Muscle of leg (tissue), 11 donors: ENCODE measurements around the gene TRIM14. TPM values are rescaled to one million over a fixed set of nuclear protein-coding genes. Genes with fewer than 3 reads are reported as not detected.
"Not testable (repeated sequence)": the region's sequence is repeated elsewhere in the genome, so short reads cannot be mapped to it uniquely, and the experiment has no call there.

ENCODE experiments used
- DNase-seq: peaks from one replicate; pipeline ENCODE4 v3.0.0; 2013
- H3K27ac ChIP-seq: one replicate; pipeline ENCODE4 v1.5.1; 2013; ENCODE audit warnings: mild to moderate bottlenecking, low read length, control low read depth
- H3K27me3 ChIP-seq: one replicate; pipeline ENCODE4 v1.6.1; 2013; ENCODE audit warnings: low read length; ENCODE audit not compliant: control insufficient read depth, insufficient read depth
- H3K36me3 ChIP-seq: one replicate; pipeline ENCODE4 v1.6.1; 2013; ENCODE audit warnings: low read length; ENCODE audit not compliant: control insufficient read depth, insufficient read depth
- H3K4me1 ChIP-seq: one replicate; pipeline ENCODE4 v1.6.1; 2013; ENCODE audit warnings: low read length; ENCODE audit not compliant: control insufficient read depth, insufficient read depth
- H3K4me3 ChIP-seq: one replicate; pipeline ENCODE4 v1.5.1; 2013; ENCODE audit warnings: low read length, control low read depth
- H3K9me3 ChIP-seq: replicated peaks from 2 replicates; pipeline ENCODE4 v1.6.1; 2013; ENCODE audit warnings: low read depth, low read length; ENCODE audit not compliant: control insufficient read depth
- WGBS: methylation state at CpG from one replicate; pipeline ENCODE4 v1.1.5; 2013; ENCODE audit warnings: missing lambda C conversion rate; ENCODE audit not compliant: insufficient coverage; 5-methylcytosine and 5-hydroxymethylcytosine counted together
- polyA plus RNA-seq, 8 donors: library from polyadenylated mRNA; unstranded; fragments of 120-200 nt; gene quantifications; one replicate each; pipeline versions ENCODE4 v1.2.1 to v1.2.3, GENCODE V29; 2013; ENCODE audit warnings: inconsistent platforms in 1 of 8, low replicate concordance in 1 of 8; ENCODE audit not compliant: insufficient read length in 8 of 8, insufficient read depth in 1 of 8
- total RNA-seq: library from RNA; stranded (reverse); fragments of 120-200 nt; gene quantifications from one replicate; pipeline ENCODE4 v1.2.4, GENCODE V29; 2013

Gene TRIM14
- total and polyA plus RNA-seq, 9 donors = 0.40 to 3.4 (median 1.1) TPM

- WGBS = 63% methylated on average over 4 of the region's 4 CpGs
Measured at GRCh38 chr9:98097836-98098235, 21.2 kb downstream of the TRIM14 start.

DNA sequence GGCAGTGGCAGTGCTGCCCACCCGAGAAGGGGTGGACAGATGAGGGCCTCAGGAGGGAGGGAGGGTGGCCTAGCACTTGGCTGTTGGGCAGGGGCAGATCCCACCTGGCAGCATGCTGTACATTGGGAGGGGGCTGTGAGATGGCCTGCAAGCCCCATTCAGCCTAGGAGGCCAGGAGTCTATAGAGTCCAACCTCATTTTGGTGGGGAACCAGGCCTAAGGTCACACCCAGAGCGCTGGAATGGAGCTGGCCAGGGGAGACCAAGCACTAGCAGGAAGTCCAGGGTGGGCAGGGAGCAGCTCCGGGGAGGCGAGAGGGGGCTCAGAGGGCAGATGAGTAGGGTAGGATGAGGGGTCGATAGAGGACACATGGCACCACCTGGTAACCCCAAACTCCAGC, 22.9 kb downstream of the TRIM14 start:
- no peaks in the 10 kb centered on the region for H3K9me3 ChIP-seq
- no peak overlapping the region for H3K4me3 ChIP-seq
- DNase-seq = no peak
- WGBS = 76% methylated on average over 2 of the region's 5 CpGs
- no peaks in the 10 kb centered on the region for H3K4me1 ChIP-seq
- no peak overlapping the region for H3K27ac ChIP-seq
- no peaks in the 10 kb centered on the region for H3K36me3 ChIP-seq
- peaks cover 7% of the 10 kb centered on the region for H3K27me3 ChIP-seq

More at GRCh38 chr9:98097836-98098235, 21.2 kb downstream of the TRIM14 start:
- no peak for DNase-seq
- Histone ChIP-seq H3K4me1 (no peaks in the 10 kb centered on the region), H3K36me3 (no peaks in the 10 kb centered on the region), H3K27me3 (no peaks in the 10 kb centered on the region), H3K27ac (no peak overlapping the region), H3K9me3 (no peaks in the 10 kb centered on the region), H3K4me3 (no peak overlapping the region)

GRCh38 chr9:98095401-98095800, 23.6 kb downstream of the TRIM14 start:
- H3K36me3 ChIP-seq = no peaks in the 10 kb centered on the region
- no peak overlapping the region for H3K4me3 ChIP-seq
- H3K27ac ChIP-seq = no peak overlapping the region
- 81% methylated on average over 4 of the region's 7 CpGs for WGBS
- DNase-seq = no peak
- H3K4me1 ChIP-seq = no peaks in the 10 kb centered on the region
- peaks cover 7% of the 10 kb centered on the region for H3K27me3 ChIP-seq
- no peaks in the 10 kb centered on the region for H3K9me3 ChIP-seq

DNA sequence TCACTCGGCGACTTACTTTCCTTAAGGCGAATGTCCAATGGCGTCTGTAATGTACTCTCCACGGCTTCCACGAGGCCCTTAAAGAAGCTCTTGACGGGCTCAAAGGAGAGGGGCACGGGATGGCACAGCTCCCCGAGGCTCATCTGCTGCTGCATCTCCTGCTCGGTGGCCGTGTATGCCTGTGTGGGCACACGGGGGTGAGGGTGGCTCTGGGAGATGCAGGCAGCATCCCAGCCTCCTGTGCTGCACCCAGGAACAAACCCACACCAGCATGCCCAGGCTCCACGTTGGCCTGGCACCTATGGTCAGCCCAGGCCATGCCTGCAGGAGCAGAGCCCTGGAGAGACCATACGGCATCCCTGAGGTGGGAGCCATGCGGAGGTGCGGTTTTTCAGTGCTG, 24.2 kb downstream of the TRIM14 start:
- H3K36me3 ChIP-seq = no peaks in the 10 kb centered on the region
- no peaks in the 10 kb centered on the region for H3K4me1 ChIP-seq
- 86% methylated on average over 15 of the region's 16 CpGs for WGBS
- DNase-seq = no peak
- H3K27ac ChIP-seq = no peak overlapping the region
- H3K4me3 ChIP-seq = no peak overlapping the region
- peaks cover 7% of the 10 kb centered on the region for H3K27me3 ChIP-seq
- H3K9me3 ChIP-seq = no peaks in the 10 kb centered on the region

- no peaks in the 10 kb centered on the region for H3K9me3 ChIP-seq
- no peaks in the 10 kb centered on the region for H3K36me3 ChIP-seq
- DNase-seq = no peak
- peaks cover 10% of the 10 kb centered on the region for H3K27me3 ChIP-seq
- WGBS = 83% methylated on average over 4 of the region's 4 CpGs
- no peak overlapping the region for H3K27ac ChIP-seq
- no peak overlapping the region for H3K4me3 ChIP-seq
- H3K4me1 ChIP-seq = no peaks in the 10 kb centered on the region
Measured at GRCh38 chr9:98094316-98094715, 24.7 kb downstream of the TRIM14 start.

- Histone ChIP-seq H3K27ac (no peak overlapping the region), H3K9me3 (no peaks in the 10 kb centered on the region), H3K4me1 (peaks cover 3% of the 10 kb centered on the region), H3K27me3 (peaks cover 14% of the 10 kb centered on the region), H3K36me3 (no peaks in the 10 kb centered on the region), H3K4me3 (no peak overlapping the region)
- DNase-seq = no peak
- 52% methylated on average over 6 of the region's 11 CpGs for WGBS
Measured at GRCh38 chr9:98092613-98092931, 26.4 kb downstream of the TRIM14 start.

DNA sequence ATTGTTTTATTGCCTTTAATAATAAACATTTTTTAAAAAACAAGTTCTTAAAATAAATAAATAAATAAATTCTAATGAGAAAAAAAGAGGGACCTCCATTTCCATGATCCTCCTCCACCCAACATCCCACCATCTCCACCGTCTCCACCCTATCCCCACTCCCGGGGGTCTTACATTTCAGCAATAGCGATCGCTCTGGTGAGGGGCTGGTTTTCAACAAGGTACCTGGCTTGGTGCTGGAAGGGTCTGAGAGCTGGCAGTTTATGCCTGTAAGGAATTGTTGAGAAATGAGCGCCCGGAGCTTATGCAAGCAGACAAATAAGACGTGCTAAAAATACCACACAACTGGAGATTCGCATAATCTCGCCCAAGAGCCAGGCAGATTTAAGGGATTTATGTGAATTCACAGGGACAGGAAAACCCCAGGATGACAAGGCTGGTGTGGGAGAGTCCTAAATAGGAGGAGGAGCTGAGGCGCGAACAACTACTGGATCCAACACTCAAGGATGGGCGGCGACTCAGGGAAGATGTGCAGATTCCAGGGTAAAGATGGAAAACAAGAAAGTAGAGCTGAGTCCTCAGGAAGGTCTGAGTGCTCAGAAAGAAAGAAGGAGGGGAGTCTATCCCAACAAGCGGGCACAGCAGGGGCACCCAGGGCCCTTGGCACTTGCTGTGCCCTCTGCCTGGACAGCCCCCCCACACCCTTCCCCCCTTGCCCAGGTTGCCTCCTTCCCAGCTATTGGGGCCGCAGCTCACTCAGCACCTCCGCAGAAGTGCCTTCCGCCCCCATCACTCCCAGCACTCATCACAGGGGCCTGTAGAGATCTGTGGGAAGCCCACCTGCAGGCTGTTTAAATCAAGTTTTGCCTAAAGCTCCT, 27.0 kb downstream of the TRIM14 start:
- Histone ChIP-seq H3K4me1 (peaks cover 7% of the 10 kb centered on the region), H3K36me3 (no peaks in the 10 kb centered on the region), H3K4me3 (no peak overlapping the region), H3K27me3 (peaks cover 14% of the 10 kb centered on the region), H3K27ac (no peak overlapping the region), H3K9me3 (no peaks in the 10 kb centered on the region)
- DNase-seq = no peak
- 36% methylated on average over 6 of the region's 17 CpGs for WGBS

DNA sequence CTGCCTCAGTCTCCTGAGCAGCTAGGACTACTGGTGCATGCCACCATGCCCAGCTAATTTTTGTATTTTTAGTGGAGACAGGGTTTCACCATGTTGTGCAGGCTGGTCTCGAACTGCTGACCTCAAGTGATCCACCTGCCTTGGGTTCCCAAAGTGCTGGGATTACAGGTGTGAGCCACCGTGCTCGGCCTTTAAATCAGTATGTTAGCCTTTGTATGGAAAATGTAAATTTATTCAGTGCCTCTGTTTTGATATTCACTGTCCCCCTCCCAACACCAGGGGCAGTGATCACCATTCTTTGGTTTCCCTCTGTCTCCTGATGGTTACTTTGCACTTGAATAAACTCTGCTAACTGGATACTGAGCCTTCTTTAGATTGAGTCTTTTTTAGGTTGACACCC, 28.3 kb downstream of the TRIM14 start:
- not testable (repeated sequence) for H3K4me1 ChIP-seq, H3K36me3 ChIP-seq, DNase-seq, H3K27ac ChIP-seq, H3K4me3 ChIP-seq, H3K9me3 ChIP-seq
- peaks cover 14% of the 10 kb centered on the region for H3K27me3 ChIP-seq
- no CpG with 5 or more reads among the region's 3 CpGs for WGBS

DNA sequence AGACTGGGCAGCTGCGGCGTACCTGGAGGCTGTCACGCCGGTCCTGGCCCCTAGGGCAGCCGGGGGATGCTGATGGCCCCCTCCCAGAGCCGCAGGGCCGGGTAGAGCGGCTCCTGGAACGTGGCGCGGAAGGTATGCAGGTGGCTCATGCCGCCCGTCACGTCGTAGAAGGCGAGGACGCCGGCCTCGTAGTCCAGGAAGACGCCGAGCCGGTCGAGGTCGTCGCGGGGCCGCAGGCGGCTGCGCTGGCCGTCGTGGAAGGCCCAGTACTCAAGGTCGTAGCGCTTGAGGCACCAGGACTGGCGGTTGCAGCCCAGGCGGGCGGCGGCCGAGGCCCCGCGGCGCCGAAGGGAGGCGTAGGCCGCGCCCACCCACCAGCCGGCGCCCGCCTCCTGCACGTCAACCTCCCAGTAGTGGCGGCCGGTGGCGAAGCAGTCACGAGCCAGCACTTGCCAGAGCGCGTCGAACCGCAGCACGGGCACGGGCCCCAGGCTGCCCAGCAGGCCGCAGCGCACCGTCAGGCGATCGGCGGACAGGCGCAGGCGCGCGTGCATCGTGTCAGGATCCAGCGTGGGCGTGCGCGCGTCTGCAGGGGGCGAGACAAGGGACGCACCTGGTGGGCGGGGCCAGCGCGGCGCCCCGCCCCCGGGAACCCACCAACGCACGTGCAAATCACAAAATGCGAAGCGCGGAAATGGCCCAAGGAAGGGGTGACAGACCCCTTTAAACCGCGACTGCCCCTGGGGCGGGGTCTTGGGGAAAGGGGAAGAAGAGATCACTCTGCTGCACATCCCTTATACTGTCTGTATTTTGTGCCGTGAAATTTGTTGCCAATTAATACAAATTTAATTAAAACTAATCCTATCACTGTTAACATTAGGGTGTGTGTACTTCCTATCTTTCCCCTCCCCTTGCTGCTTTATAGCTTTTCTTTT, 31.3 kb downstream of the TRIM14 start:
- H3K27ac ChIP-seq = no peak overlapping the region
- H3K4me3 ChIP-seq = peak overlapping the region; percentile 15
- DNase-seq = peak; percentile 62
- H3K27me3 ChIP-seq = peaks cover 14% of the 10 kb centered on the region
- H3K36me3 ChIP-seq = peaks cover 10% of the 10 kb centered on the region
- H3K9me3 ChIP-seq = no peaks in the 10 kb centered on the region
- 5% methylated on average over 85 of the region's 92 CpGs for WGBS
- H3K4me1 ChIP-seq = peaks cover 7% of the 10 kb centered on the region

DNA sequence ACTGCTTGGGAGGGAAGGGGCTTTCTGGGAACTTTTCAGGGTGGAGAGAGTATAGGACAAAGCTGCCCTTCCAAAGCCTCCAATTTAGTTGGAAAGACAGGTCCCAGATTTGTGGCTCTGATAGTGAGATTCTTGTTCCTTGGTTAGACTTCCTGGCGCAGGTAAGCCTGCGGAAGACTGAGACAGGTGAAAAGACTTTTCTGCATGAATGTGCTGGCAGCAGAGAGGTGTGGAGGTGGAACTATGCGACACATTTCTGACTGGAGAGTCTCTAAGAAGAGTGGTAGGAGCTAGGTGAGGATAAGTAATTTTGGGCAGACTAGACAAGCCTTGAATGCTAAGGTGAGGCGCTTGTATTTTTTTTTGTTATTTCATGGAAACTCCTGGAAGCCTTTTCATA, 32.6 kb downstream of the TRIM14 start:
- no peak for DNase-seq
- 98% methylated on average over 4 of the region's 4 CpGs for WGBS
- Histone ChIP-seq H3K27ac (no peak overlapping the region), H3K27me3 (peaks cover 6% of the 10 kb centered on the region), H3K36me3 (peaks cover 22% of the 10 kb centered on the region), H3K4me3 (no peak overlapping the region), H3K9me3 (no peaks in the 10 kb centered on the region), H3K4me1 (peaks cover 7% of the 10 kb centered on the region)
